HG02623 (cell line): ENCODE results near the gene APCDD1L.
"Not testable (repeated sequence)": the region's sequence is repeated elsewhere in the genome, so short reads cannot be mapped to it uniquely, and the experiment has no call there.

Source experiments
- ATAC-seq: cut with Tn5 transposase; IDR thresholded peaks from one replicate; pipeline ENCODE4 v1.9.1; 2021; ENCODE audit warnings: moderate library complexity; ENCODE audit not compliant: unreplicated experiment

The APCDD1L gene

DNA sequence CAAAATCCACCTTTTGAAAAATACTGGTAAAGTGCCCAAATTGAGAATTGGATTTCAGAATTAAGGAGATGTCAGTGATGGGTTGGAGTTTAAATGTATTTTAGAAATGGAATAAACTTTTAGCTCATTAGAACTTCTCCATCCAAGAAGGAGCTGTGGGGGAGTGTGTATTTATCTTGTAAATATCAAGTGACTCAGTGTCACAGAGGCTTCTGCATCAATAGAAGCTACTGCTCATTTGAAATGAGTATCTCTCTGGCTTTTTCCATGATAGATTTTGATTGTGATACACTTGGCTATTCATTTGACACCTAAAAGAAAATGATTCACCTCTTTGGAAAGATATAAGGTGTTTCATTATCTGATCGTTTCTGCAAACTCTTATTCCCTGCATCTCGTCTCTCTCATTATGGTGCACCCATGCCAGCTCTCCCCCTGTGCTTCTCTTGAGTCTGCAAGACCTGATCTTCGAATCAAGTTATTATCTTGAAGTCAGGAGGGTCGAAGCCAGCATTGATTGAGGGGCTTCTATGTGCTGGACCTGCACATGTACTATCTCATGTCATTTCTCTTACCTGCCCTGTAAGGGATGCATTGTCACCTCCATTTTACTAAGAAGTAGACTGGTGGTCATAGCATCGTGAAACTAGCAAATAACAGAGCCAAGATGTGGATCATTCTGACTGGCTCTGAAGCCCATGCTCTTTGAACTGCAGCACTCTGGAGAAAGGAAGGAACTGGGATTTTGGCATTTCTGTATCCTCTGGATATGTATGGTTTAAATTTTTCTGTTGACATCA is 96.0 kb downstream of the APCDD1L start:
- no peak for ATAC-seq

DNA sequence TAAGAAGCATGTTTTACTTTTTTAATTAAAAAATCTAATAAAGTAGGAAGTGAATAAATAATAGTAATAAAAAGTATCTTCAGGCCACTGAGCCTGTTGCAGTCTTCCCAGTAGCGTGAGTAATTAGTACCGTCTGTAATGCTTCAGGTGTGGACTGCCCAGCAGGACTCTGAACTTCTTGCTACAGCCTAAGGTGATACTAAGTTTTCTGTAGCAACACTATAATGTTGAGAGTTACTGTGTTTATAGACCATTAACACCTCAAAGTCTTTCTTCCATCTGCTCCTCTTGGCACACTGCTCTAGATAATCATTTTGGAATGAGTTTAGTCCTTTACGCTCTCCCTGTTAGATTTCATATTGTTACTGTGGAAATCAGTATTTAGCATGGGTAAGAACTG is 97.8 kb downstream of the APCDD1L start:
- ATAC-seq, result no peak

DNA sequence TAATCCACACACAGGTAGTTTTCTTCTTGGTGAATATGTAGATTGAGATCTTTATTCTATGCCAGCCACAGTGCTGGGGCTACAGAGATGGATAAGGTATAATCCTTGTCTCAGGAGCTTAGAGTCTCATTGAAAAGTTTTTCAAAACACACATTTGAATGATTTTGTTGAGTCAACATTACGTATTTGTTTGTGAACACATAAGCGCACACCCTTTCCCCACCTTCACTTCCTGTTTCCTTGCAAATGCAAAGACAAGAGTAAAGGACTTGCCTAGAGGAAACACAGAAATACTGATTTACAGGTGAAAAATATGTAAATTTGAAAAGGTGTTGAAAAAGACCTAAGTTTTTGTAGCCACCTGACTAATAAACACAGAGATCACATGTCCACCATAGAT is 98.4 kb downstream of the APCDD1L start:
- no peak for ATAC-seq

DNA sequence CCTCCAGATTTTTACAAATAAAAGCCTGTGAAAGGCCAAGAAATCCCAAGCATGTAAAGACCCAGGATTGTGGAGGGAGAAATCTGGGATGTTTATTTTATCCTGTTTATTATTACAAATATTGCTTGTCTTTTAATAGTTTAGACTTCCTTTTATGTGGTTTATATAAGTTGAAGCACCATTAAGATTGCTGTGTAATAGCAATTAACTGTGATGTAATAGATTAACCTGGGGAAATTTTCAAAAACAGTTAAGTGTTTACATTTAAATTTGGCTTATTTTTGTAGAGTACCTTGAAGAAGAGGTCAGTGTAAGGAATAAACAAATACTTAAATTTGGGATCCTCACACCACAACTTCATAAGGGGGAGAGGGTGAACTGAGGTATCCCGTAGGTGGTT is 99.1 kb downstream of the APCDD1L start:
- no peak for ATAC-seq

DNA sequence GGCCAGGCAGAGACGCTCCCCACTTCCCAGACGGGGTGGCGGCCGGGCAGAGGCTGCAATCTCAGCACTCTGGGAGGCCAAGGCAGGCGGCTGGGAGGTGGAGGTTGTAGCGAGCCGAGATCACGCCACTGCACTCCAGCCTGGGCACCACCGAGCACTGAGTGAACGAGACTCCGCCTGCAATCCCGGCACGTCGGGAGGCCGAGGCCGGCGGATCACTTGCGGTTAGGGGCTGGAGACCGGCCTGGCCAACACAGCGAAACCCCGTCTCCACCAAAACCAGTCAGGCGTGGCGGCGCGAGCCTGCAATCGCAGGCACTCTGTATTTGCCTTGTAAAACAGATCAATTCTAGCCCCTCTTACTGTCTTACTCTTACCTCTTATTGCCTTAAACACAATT is 100.4 kb downstream of the APCDD1L start:
- not testable (repeated sequence) for ATAC-seq

DNA sequence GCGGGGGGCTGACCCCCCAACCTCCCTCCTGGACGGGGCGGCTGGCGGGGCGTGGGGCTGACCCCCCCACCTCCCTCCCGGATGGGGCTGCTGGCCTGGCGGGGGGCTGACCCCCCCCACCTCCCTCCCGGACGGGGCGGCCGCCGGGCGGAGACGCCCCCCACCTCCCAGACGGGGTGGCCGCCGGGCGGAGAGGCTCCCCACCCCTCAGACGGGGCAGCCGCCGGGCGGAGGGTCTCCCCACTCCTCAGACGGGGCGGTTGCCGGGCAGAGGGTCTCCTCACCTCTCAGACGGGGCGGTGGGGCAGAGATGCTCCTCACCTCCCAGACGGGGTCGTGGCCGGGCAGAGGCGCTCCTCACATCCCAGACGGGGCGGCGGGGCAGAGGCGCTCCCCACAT is 101.0 kb downstream of the APCDD1L start:
- ATAC-seq, result not testable (repeated sequence)
